ENCODE measurements around the gene C3orf62. TPM values are rescaled to one million over a fixed set of nuclear protein-coding genes. Genes with fewer than 3 reads are reported as not detected.
A peak's percentile ranks its signal among the peaks of the same experiment; 100 is the strongest.

The C3orf62 gene
- total and polyA plus RNA-seq, 2 of the 4 experiments (the other 2 are of a cell fraction), result 0.90 to 3.1 TPM

DNA sequence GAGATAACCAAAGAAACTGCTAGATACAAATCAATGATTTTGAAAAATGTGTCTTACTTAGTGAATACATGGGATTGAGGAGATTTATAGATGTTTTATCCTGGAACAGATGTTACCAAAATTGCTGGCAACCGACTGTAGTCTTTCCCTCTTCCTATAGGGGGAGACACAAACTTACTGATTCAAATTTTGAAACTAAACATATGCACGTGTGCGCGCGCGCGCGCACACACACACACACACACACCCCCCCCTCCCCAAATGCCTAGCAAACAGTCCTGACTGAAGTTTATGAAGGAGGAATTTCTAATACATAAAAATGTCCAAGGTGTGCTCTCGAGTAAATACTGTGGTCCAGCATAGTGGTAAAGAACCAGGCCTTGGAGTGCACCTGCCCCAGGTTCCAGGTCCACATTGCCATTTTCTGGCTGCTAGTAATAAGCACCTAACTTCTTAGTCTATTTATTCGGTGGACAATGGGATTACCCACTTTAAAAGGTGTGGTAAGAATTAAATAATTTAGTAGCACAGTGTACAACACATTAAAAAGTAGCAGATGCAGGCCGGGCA is 18.5 kb upstream of the C3orf62 start:
- Histone ChIP-seq H3K4me2 (ENCODE audit: low read depth, low read length) (no peak overlapping the region), H3K9me1 (ENCODE audit: insufficient read depth, low read length) (peaks cover 5% of the 10 kb centered on the region; the same call in 1 of the 2 replicates), H3K14ac (replicated peaks; ENCODE audit: low read depth, low read length) (no peak overlapping the region), H3K79me1 (ENCODE audit: low read depth in 1 of 2, low read length in 2 of 2) (peaks cover 7 to 14% of the 10 kb centered on the region in 2 experiments; a peak in 3 of 4 replicates), H3K56ac (ENCODE audit: extremely low read depth, insufficient read depth, low read length) (no peak overlapping the region), H3K36me3 (ENCODE audit: control insufficient read depth, insufficient read depth, low read length) (peaks cover 65% of the 10 kb centered on the region), H2BK20ac (ENCODE audit: low read depth, low read length) (no peak overlapping the region), H3K27me3 (ENCODE audit: control insufficient read depth, insufficient read depth, low read length) (no peaks in the 10 kb centered on the region), H2BK5ac (ENCODE audit: low read depth, low read length, poor library complexity, severe bottlenecking) (no peak overlapping the region), H2AK5ac (ENCODE audit: low read depth, low read length) (no peak overlapping the region), H3K23ac (ENCODE audit: low read depth, low read length) (no peak overlapping the region), H3K4me1 (ENCODE audit: control insufficient read depth, insufficient read depth, low read length) (no peaks in the 10 kb centered on the region), H4K20me1 (ENCODE audit: insufficient read depth, low read length) (peaks cover 5% of the 10 kb centered on the region), H2BK15ac (ENCODE audit: low read depth, low read length) (no peak overlapping the region), H3K4ac (ENCODE audit: low read depth, low read length) (no peak overlapping the region), H3K18ac (ENCODE audit: low read depth, low read length) (no peak overlapping the region), H2BK120ac (ENCODE audit: low read depth, low read length) (no peak overlapping the region), H2AK9ac (replicated peaks; ENCODE audit: low read depth, low read length, poor library complexity) (no peak overlapping the region), H4K8ac (ENCODE audit: low read depth in 2 of 2, low read length in 2 of 2) (no peak overlapping the region), H3K9me3 (ENCODE audit: control insufficient read depth, insufficient read depth, low read length) (no peaks in the 10 kb centered on the region), H3K9ac (ENCODE audit: low read depth, low read length) (no peak overlapping the region), H3K27ac (ENCODE audit: insufficient read depth, low read length) (no peak overlapping the region), H4K91ac (ENCODE audit: insufficient read depth, low read depth, low read length) (no peak overlapping the region), H2AFZ (replicated peaks; ENCODE audit: low read length, poor library complexity) (no peak overlapping the region), H4K5ac (ENCODE audit: low read depth, low read length) (no peak overlapping the region), H3K4me3 (ENCODE audit: insufficient read depth, low read depth, low read length) (no peak overlapping the region)
- BruUV-seq (replicated peaks), result TSS peak; percentile 24
- peak; percentile 35 for DNase-seq
- WGBS, 2 experiments (ENCODE audit: extremely low coverage in 2 of 2, insufficient read length in 1 of 2), result no CpG with 5 or more reads among the region's 11 CpGs
- in situ Hi-C loops (cut with MboI; ENCODE audit: low sequenced_read_pairs) (no loop called here), dilution Hi-C loops (cut with HindIII; ENCODE audit: low sequenced_read_pairs, unreplicated experiment) (no loop called here), intact Hi-C loops (cut with micrococcal nuclease) (loop anchor here (1.0 to 5.0 kb wide), 2 partner anchors 123 to 154 kb away; partner anchors contain the start of gene KLHDC8B)
- ATAC-seq (ENCODE audit: low read depth), result no peak
- POLR2A ChIA-PET (ENCODE audit: unreplicated experiment), result no interaction called here
- CTCF ChIA-PET, result no interaction called here
- peak; percentile 60 for TF ChIP-seq RAD21 (IDR thresholded peaks at IDR 0.05; ENCODE audit: low read length)
- TF ChIP-seq, protein P1, sequence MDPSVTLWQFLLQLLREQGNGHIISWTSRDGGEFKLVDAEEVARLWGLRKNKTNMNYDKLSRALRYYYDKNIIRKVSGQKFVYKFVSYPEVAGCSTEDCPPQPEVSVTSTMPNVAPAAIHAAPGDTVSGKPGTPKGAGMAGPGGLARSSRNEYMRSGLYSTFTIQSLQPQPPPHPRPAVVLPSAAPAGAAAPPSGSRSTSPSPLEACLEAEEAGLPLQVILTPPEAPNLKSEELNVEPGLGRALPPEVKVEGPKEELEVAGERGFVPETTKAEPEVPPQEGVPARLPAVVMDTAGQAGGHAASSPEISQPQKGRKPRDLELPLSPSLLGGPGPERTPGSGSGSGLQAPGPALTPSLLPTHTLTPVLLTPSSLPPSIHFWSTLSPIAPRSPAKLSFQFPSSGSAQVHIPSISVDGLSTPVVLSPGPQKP (IDR thresholded peaks at IDR 0.05; ENCODE audit: borderline replicate concordance, low read depth, low read length), result no peak
- peak; percentile 49 for TF ChIP-seq SMC3 (IDR thresholded peaks at IDR 0.05; ENCODE audit: low read depth, low read length)
- no peak for TF ChIP-seq RCOR1 (IDR thresholded peaks at IDR 0.05; ENCODE audit: insufficient replicate concordance, low read length)
- TF ChIP-seq, protein P2, sequence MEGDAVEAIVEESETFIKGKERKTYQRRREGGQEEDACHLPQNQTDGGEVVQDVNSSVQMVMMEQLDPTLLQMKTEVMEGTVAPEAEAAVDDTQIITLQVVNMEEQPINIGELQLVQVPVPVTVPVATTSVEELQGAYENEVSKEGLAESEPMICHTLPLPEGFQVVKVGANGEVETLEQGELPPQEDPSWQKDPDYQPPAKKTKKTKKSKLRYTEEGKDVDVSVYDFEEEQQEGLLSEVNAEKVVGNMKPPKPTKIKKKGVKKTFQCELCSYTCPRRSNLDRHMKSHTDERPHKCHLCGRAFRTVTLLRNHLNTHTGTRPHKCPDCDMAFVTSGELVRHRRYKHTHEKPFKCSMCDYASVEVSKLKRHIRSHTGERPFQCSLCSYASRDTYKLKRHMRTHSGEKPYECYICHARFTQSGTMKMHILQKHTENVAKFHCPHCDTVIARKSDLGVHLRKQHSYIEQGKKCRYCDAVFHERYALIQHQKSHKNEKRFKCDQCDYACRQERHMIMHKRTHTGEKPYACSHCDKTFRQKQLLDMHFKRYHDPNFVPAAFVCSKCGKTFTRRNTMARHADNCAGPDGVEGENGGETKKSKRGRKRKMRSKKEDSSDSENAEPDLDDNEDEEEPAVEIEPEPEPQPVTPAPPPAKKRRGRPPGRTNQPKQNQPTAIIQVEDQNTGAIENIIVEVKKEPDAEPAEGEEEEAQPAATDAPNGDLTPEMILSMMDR (conservative IDR thresholded peaks at IDR 0.05; ENCODE audit: low read depth, low read length), result peak; percentile 55
- no peak for TF ChIP-seq CHD1 (IDR thresholded peaks at IDR 0.05; ENCODE audit: low read depth, low read length)
- peak; percentile 54; the same call in 1 of the 2 replicates for TF ChIP-seq BHLHE40 (IDR thresholded peaks at IDR 0.05; ENCODE audit: low read depth, low read length)
